ENCODE results near the gene SURF1.

The SURF1 gene

GRCh38 chr9:133347515-133347984, 8.7 kb downstream of the SURF1 start:
- TF ChIP-seq, protein P1, sequence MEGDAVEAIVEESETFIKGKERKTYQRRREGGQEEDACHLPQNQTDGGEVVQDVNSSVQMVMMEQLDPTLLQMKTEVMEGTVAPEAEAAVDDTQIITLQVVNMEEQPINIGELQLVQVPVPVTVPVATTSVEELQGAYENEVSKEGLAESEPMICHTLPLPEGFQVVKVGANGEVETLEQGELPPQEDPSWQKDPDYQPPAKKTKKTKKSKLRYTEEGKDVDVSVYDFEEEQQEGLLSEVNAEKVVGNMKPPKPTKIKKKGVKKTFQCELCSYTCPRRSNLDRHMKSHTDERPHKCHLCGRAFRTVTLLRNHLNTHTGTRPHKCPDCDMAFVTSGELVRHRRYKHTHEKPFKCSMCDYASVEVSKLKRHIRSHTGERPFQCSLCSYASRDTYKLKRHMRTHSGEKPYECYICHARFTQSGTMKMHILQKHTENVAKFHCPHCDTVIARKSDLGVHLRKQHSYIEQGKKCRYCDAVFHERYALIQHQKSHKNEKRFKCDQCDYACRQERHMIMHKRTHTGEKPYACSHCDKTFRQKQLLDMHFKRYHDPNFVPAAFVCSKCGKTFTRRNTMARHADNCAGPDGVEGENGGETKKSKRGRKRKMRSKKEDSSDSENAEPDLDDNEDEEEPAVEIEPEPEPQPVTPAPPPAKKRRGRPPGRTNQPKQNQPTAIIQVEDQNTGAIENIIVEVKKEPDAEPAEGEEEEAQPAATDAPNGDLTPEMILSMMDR (IDR thresholded peaks at IDR 0.05; ENCODE audit: low read depth, low read length): no peak
- DNase-seq (ENCODE audit: extremely low read depth, low read depth): no peak

- DNase-seq (ENCODE audit: extremely low read depth, low read depth): no peak
- TF ChIP-seq, protein P1 (IDR thresholded peaks at IDR 0.05; ENCODE audit: low read depth, low read length): no peak
Measured at GRCh38 chr9:133346021-133346785, 10.1 kb downstream of the SURF1 start.

DNA sequence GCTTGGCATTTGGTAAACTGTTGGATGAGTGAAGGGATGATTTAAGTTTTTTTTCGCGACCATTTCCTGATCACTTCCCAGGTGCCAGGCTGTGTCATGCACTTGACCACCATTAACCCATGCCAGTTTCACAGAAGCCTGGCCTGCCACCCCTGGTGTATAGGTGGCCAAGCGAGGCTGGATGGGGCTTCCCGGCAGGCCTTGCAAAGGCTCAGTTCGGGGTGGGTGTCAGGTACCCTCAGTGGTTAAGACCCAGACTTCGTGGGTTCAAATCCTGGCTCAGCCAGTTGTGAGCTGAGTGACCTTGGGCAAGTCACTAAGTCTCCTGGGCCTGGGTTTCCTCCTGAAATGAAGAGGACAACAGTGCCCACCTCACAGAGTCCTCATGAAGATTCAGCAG, 10.7 kb downstream of the SURF1 start:
- TF ChIP-seq, protein P1 (IDR thresholded peaks at IDR 0.05; ENCODE audit: low read depth, low read length): no peak
- no peak for DNase-seq (ENCODE audit: extremely low read depth, low read depth)

- no peak for DNase-seq (ENCODE audit: extremely low read depth, low read depth)
- TF ChIP-seq, protein P1 (IDR thresholded peaks at IDR 0.05; ENCODE audit: low read depth, low read length): no peak
Measured at GRCh38 chr9:133344979-133345378, 11.3 kb downstream of the SURF1 start.

- TF ChIP-seq, protein P1 (IDR thresholded peaks at IDR 0.05; ENCODE audit: low read depth, low read length): no peak
- no peak for DNase-seq (ENCODE audit: extremely low read depth, low read depth)
Measured at GRCh38 chr9:133344071-133344470, 12.2 kb downstream of the SURF1 start.

GRCh38 chr9:133342570-133342969, 13.7 kb downstream of the SURF1 start:
- no peak for DNase-seq (ENCODE audit: extremely low read depth, low read depth)
- TF ChIP-seq, protein P1 (IDR thresholded peaks at IDR 0.05; ENCODE audit: low read depth, low read length): no peak; the same call in 1 of the 2 replicates

DNA sequence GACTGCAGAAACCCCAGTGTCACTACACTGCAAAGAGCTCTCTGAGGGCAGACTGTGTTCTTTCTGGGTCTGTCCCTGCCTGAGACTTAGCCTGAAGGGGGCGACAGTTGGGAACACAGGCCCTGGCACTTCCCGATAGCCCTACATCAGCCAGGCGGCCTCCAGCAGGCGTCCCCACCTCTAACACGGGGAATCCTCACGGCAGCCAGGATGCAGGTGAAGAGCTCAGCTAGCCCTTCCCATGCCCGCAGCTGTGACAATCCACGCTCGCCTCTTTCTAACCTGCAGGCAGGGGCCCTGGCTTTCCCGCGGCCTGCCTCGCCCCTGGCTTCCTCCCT, 14.2 kb downstream of the SURF1 start:
- TF ChIP-seq, protein P1 (IDR thresholded peaks at IDR 0.05; ENCODE audit: low read depth, low read length): no peak; the same call in none of the 2 replicates
- no peak for DNase-seq (ENCODE audit: extremely low read depth, low read depth)
